COLO668 (cell line): ENCODE measurements around the gene ZNF675.
A peak's percentile ranks its signal among the peaks of the same experiment; 100 is the strongest.
"Not testable (repeated sequence)": the region's sequence is repeated elsewhere in the genome, so short reads cannot be mapped to it uniquely, and the experiment has no call there.

Source experiments
- DNase-seq: peaks from one replicate; lab custom pipeline; 2025; ENCODE audit not compliant: unreplicated experiment; lab: John Stamatoyannopoulos, UW

ZNF675 gene

DNA sequence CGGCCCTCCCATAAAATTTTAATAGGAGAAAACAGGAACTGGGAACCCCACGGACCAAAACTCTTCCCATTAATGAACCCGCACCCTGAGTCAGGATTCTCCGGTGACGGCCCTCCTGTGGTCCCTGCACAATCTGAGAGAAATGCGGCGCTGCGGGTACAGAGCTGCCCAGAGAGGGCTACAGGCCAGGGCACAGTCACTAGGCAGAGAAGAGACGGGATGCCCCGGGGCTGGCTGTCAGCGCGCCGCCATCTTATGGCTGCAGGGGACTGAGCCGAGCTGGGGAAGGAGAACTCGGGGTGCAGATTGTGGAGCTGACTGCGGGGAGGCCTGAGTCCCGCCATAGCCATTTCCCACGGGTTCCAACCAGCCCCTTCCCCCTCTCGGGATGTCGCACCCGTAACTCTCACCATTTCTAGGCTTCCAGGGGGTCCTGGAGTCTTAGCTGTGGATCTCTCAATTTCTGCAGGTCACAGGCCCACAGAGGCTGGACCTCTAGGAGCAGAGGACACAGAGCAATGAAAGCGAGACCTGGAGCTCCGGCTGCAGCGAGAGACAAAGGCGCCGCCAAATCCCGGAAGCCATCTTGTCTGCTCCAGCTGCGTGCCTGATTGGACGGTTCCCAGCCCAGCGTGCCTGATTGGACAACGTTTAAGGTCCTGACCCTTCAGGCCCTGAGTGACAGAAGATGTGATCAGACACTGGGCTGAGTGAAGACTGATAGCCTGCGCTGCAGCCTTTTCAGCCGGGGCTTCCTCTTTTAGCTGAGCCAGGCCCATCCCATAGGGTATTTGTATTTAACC, at the start of gene ZNF675:
Gene ZNF675, minus strand, starts transcription at position 592 of the 803 bp plus-strand sequence. Its CDS starts 179 bp downstream, at position 413.
- peak; percentile 91 for DNase-seq

DNA sequence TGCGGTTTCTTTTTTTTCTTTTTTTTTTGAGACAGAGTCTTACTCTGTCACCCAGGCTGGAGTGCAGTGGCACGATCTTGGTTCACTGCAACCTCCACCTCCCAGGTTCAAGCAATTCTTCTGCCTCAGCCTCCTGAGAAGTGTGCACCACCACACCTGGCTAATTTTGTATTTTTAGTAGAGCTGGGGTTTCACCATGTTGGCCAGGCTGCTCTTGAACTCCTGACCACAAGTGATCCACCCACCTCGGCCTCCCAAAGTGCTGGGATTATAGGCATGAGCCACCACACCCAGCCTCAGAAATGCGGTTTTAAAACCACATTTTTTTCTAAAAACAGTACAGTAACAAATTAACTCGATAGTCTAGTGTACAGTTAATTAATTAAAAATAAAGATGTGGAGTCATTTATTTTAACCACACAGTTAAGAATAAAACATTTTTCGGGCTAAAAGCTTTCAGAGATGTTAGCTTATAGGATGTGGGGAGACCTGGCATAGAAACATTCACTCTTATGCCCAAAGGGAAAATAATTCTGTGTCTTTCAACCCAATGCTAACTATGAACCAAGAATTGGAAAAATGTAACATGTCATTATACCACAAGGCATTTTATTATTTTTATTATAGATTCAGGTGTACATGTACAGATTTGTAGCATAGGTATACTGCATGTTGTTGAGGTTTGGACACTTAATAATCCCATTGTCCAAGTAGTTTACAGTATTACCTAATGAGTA, 43.9 kb upstream of the ZNF675 start:
- not testable (repeated sequence) for DNase-seq

DNA sequence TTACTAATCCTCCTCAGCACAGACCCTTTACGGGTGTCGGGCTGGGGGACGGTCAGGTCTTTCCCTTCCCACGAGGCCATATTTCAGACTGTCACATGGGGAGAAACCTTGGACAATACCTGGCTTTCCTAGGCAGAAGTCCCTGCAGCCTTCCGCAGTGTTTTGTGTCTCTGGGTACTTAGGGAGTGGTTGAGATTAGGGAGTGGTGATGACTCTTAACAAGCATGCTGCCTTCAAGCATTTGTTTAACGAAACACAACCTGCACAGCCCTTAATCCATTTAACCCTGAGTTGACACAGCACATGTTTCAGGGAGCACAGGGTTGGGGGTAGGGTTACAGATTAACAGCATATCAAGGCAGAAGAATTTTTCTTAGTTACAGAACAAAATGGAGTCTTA, 37.1 kb upstream of the ZNF675 start:
- DNase-seq = not testable (repeated sequence)

DNA sequence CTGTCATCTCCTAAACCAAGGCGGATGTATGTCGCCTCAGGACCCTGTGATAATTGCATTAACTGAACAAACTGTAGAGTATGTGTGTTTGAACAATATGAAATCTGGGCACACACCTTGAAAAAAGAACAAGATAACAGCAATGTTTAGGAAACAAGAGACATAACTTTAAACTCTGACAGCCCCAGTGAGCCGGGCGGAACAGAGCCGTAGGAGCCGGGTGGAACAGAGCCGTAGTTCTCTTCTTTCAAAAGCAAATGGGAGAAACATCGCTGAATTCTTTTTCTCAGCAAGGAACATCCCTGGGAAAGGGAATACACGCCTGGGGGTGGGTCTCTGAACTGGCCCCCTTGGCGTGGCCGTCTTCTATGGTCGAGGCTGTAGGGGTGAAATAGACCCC, 31.8 kb upstream of the ZNF675 start:
- no peak for DNase-seq

DNA sequence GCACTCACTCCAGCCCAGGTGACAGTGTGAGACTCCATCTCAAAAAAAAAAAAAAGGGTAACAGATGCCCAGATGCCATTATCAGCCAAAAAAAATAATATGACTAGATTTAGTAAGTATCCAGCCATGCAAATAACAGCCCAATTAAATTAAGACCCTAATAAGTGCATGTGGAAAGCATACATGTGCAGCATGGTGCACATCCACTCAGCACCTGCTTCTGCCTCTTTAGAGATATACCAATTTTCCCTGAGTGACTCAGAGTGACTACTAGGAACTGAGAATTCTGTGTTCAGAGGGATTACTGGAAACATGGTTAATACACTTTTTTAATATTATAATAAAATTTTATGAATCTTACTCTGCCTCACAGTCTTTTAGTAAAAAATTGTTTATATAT, 29.8 kb upstream of the ZNF675 start:
- no peak for DNase-seq

DNA sequence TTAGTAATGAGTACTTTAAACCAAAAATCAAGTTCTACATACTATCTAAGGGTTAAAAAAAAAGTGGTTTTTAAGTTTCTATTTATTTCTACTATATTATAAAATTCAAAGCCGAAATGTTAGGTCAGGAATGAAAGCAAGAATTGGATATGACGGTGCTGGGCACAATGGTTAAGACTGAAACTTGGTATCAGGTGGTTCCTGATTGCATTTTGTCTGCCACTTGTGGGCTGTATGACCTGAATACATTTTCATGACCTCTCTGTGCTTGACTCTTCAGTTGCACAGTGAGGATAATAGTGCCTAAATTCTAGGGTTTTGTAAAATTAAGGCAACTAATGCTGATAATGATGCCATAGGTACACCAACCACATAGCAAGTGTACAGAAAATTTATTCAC, 22.3 kb upstream of the ZNF675 start:
- DNase-seq = no peak

DNA sequence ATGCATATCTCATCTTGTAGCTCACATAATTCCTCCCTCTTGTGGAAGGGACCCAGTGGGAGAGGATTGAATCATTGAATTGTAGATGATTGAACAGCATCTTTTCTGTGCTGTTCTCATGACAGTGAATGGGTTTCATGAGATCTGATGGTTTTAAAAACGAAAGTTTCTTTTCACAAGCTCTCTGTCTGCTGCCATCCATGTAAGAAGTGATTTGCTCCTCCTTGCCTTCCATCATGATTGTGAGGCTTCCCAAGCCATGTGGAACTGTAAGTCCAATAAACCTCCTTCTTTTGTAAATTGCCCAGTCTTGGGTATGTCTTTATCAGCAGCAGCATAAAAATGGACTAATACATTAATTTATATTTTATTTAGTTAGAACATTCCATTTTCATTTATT, 19.6 kb upstream of the ZNF675 start:
- DNase-seq = no peak

DNA sequence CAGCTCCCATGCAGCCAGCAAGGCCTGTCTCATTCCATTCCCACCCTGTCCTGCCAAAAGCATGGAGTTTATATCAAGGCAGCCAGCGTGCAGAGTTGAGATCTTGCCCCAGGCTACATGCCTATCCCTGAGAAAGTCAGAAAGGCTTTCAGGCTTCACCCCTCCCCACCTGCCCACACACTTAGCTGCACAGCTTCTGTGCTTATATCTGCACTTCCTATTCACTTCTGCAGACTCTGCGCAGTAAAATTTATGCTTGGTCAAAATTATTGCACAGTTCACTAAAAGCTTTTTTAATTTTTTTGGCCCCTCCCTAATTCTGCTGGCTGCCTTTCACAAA, 12.5 kb upstream of the ZNF675 start:
- no peak for DNase-seq

DNA sequence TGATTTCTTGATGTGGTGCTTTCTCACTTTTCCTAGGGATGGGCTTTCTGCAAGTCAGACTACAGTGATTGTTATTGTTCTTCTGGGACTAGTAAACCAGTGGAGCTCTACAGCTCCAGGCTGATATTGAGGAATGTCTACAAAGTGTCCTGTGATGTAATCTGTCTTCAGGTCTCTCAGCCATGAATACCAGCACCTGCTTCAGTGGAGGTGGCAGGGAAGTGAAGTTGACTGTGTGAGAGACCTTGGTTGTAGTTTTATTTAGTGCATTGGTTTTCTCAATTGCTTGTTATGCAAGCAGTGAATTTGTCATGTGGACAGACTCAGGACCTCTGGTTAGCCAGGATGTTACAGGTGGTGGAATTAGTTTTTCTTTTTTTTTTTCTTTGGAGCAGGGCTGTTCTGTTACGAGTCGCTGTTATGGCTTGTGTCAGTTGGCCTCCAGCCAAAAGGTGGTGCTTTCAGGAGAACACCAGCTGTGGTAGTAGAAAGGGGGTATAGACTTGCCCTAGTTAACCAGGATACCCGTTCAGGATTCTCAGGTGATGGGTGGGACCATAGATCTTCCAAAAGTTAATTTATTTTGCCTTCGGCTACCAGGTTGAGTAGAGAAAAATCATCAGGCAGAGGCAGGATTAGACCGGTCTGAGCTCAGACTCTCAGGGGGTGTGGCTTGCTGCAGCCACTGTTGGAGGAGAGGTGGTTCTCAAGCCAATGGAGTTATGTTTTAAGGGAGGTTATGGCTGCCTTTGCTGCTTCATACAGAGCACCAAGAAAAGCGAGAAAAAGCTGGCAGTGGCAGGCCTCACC, 11.9 kb upstream of the ZNF675 start:
- DNase-seq = peak; percentile 10

DNA sequence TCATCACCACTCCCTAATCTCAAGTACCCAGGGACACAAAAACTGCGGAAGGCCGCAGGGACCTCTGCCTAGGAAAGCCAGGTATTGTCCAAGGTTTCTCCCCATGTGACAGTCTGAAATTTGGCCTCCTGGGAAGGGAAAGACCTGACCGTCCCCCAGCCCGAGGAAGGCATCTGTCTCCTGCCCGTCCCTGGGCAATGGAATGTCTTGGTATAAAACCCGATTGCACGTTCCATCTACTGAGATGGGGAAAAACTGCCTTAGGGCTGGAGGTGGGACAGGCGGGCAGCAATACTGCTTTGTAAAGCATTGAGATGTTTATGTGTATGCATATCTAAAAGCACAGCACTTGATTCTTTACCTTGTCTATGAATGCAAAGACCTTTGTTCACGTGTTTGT, 5.9 kb upstream of the ZNF675 start:
- not testable (repeated sequence) for DNase-seq

DNA sequence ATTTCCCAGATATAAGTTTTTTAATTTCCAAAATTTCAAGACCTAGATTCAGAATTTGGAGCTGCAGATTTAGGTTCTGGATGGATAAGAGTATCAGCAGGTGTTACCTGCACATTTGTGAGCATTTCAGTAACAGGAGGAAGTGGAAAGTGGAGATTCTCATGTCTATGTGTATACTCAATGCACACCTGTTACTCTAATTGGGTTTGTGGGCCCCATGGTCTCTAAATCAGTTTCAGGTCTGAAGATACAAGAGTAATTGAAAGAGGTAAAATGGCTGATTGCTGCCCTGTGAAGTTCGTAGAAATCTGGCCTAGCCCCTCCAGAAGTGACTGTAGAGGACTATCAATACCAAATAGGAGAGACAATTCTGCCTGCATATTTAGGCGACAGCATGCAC, 13.9 kb downstream of the ZNF675 start:
- DNase-seq = no peak

DNA sequence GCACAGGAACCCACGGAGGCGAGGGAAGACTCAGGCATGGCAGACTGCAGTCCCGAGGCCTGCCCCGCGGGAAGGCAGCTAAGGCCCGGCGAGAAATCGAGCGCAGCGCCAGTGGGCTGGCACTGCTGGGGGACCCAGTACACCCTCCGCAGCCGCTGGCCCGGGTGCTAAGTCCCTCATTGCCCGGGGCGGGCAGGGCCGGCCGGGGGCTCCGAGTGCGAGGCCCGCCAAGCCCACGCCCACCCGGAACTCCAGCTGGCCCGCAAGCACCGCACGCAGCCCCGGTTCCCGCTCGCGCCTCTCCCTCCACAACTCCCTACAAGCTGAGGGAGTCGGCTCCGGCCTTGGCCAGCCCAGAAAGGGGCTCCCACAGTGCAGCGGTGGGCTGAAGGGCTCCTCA, 18.4 kb downstream of the ZNF675 start:
- DNase-seq = not testable (repeated sequence)

DNA sequence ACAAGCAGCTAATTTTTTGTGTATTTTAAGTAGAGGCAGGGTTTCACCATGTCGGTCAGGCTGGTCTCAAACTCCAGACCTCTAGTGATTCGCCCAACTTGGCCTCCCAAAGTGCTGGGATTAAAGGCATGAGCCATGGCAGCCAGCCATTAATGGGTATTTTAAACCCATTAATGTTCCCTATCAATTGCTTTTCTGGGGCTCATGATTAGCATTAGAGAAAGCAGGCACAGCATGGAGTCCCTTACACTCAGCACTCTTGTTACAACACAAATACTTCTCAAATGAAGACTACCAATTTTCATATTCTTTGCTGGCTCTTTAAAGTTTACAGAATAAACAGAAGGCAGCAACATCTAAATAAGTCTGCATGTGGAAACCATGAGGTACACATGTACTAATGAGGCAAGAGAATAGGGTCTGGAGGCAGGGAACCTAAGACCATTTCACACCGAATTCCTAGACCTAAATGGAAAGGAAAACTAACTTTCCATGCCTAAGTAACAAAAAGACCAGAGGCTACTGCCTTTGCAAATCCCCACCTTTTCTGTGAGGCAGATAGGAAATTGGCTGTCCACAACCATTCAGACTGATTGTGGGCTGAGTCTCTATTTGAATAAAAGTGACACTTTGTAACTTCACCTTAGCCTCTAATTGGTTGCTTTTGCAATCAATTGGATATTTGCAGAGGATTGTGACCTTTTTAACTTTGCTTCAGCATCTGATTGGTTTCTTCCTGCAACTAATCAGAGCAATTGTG, 21.2 kb downstream of the ZNF675 start:
- no peak for DNase-seq

DNA sequence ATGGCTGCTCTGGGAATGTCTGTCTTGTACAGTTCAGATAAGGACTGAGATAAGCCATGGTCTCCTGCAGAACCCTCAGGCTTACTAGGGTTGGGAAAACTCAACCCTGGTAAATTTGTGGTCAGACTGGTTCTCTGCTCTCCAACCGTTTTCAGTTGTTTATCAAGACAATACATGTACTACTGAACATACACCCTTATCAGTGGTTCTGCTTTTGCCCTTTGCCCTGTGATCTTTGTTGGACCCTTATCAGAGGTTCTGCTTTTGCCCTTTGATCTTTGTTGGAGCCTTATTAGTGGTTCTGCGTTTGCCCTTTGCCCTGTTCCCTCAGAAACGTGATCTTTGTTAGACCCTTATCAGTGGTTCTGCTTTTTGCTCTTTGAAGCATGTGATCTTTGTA, 37.2 kb downstream of the ZNF675 start:
- not testable (repeated sequence) for DNase-seq
